ENCODE measurements around the gene FAM228A. TPM values are rescaled to one million over a fixed set of nuclear protein-coding genes. Genes with fewer than 3 reads are reported as not detected.

Gene FAM228A
- total and polyA plus RNA-seq, 2 experiments from 2014 or later: 0.11 to 0.35 TPM

DNA sequence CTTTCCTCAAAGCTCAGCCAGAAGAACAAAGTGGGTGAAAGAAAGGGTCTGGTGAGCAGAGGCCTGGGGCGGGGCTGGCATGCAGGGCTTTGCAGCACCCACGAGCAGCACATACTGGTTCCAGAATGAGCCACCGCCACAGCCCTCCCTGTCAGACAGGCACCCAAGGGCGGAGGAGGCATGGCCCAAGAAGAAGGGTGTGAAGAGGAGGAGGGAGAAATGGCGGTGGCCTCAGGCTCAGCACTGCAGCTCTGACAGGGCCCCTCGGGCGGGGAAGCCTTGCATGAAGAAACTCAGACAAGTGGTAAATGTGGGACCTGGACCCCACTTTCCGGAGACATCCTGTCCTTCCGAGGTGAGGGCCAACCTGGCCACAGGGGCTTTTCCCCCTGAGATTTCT lies 15.7 kb downstream of the FAM228A start:
- Histone ChIP-seq H3K4me2 (no peak overlapping the region), H3K4me3 (no peak overlapping the region), H3K9me2 (ENCODE audit: insufficient read depth) (no peaks in the 10 kb centered on the region; the same call in 1 of the 2 replicates), H3K36me3 (ENCODE audit: insufficient read depth) (no peaks in the 10 kb centered on the region), H4K20me1 (replicated peaks; ENCODE audit: insufficient read depth) (no peaks in the 10 kb centered on the region), H3K27me3 (ENCODE audit: insufficient read depth) (no peaks in the 10 kb centered on the region), H2AFZ (peak overlapping the region; percentile 83), H3K79me2 (replicated peaks; ENCODE audit: insufficient read depth) (no peaks in the 10 kb centered on the region), H3F3A (replicated peaks; ENCODE audit: low read depth) (no peaks in the 10 kb centered on the region), H3K27ac (ENCODE audit: low read depth) (no peak overlapping the region), H3K4me1 (ENCODE audit: insufficient read depth) (no peaks in the 10 kb centered on the region)
- Mint-ChIP-seq H3K9me3 (no peaks in the 10 kb centered on the region; the same call in 1 of the 3 replicates), H3K27ac (no peak overlapping the region), H3K36me3 (ENCODE audit: low read depth) (no peaks in the 10 kb centered on the region), H3K27me3 (ENCODE audit: insufficient read depth, low read depth, poor library complexity) (peaks cover 7% of the 10 kb centered on the region), H3K4me1 (no peaks in the 10 kb centered on the region), H3K4me3 (no peak overlapping the region)
- no peak for DNase-seq (ENCODE audit: low spot score)
- TF ChIP-seq, protein P1, sequence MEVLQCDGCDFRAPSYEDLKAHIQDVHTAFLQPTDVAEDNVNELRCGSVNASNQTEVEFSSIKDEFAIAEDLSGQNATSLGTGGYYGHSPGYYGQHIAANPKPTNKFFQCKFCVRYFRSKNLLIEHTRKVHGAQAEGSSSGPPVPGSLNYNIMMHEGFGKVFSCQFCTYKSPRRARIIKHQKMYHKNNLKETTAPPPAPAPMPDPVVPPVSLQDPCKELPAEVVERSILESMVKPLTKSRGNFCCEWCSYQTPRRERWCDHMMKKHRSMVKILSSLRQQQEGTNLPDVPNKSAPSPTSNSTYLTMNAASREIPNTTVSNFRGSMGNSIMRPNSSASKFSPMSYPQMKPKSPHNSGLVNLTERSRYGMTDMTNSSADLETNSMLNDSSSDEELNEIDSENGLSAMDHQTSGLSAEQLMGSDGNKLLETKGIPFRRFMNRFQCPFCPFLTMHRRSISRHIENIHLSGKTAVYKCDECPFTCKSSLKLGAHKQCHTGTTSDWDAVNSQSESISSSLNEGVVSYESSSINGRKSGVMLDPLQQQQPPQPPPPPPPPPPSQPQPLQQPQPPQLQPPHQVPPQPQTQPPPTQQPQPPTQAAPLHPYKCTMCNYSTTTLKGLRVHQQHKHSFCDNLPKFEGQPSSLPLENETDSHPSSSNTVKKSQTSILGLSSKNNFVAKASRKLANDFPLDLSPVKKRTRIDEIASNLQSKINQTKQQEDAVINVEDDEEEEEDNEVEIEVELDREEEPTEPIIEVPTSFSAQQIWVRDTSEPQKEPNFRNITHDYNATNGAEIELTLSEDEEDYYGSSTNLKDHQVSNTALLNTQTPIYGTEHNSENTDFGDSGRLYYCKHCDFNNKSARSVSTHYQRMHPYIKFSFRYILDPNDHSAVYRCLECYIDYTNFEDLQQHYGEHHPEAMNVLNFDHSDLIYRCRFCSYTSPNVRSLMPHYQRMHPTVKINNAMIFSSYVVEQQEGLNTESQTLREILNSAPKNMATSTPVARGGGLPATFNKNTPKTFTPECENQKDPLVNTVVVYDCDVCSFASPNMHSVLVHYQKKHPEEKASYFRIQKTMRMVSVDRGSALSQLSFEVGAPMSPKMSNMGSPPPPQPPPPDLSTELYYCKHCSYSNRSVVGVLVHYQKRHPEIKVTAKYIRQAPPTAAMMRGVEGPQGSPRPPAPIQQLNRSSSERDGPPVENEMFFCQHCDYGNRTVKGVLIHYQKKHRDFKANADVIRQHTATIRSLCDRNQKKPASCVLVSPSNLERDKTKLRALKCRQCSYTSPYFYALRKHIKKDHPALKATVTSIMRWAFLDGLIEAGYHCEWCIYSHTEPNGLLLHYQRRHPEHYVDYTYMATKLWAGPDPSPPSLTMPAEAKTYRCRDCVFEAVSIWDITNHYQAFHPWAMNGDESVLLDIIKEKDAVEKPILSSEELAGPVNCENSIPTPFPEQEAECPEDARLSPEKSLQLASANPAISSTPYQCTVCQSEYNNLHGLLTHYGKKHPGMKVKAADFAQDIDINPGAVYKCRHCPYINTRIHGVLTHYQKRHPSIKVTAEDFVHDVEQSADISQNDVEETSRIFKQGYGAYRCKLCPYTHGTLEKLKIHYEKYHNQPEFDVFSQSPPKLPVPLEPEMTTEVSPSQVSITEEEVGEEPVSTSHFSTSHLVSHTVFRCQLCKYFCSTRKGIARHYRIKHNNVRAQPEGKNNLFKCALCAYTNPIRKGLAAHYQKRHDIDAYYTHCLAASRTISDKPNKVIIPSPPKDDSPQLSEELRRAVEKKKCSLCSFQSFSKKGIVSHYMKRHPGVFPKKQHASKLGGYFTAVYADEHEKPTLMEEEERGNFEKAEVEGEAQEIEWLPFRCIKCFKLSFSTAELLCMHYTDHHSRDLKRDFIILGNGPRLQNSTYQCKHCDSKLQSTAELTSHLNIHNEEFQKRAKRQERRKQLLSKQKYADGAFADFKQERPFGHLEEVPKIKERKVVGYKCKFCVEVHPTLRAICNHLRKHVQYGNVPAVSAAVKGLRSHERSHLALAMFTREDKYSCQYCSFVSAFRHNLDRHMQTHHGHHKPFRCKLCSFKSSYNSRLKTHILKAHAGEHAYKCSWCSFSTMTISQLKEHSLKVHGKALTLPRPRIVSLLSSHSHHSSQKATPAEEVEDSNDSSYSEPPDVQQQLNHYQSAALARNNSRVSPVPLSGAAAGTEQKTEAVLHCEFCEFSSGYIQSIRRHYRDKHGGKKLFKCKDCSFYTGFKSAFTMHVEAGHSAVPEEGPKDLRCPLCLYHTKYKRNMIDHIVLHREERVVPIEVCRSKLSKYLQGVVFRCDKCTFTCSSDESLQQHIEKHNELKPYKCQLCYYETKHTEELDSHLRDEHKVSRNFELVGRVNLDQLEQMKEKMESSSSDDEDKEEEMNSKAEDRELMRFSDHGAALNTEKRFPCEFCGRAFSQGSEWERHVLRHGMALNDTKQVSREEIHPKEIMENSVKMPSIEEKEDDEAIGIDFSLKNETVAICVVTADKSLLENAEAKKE (CRISPR knock-in tag; IDR thresholded peaks at IDR 0.05): no peak
- TF ChIP-seq ZNF114 (CRISPR knock-in tag; IDR thresholded peaks at IDR 0.05) (no peak), EZH2 (IDR thresholded peaks at IDR 0.05; ENCODE audit: low read depth, unreplicated experiment) (no peak), JUNB (IDR thresholded peaks at IDR 0.05; ENCODE audit: unreplicated experiment) (no peak), EZH2phosphoT487 (IDR thresholded peaks at IDR 0.05; ENCODE audit: unreplicated experiment) (no peak), STAT1 (IDR thresholded peaks at IDR 0.05; ENCODE audit: unreplicated experiment) (no peak), POLR2AphosphoS5 (IDR thresholded peaks at IDR 0.05; ENCODE audit: low read depth) (no peak), CREB1 (CRISPR knock-in tag; IDR thresholded peaks at IDR 0.05; ENCODE audit: low read depth) (no peak), NANOG (IDR thresholded peaks at IDR 0.05; ENCODE audit: borderline replicate concordance) (no peak), ZNF331 (CRISPR knock-in tag; IDR thresholded peaks at IDR 0.05; ENCODE audit: low read depth) (no peak)
- TF ChIP-seq, protein P2, sequence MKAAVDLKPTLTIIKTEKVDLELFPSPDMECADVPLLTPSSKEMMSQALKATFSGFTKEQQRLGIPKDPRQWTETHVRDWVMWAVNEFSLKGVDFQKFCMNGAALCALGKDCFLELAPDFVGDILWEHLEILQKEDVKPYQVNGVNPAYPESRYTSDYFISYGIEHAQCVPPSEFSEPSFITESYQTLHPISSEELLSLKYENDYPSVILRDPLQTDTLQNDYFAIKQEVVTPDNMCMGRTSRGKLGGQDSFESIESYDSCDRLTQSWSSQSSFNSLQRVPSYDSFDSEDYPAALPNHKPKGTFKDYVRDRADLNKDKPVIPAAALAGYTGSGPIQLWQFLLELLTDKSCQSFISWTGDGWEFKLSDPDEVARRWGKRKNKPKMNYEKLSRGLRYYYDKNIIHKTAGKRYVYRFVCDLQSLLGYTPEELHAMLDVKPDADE (IDR thresholded peaks at IDR 0.05): no peak
- TF ChIP-seq, protein P3, sequence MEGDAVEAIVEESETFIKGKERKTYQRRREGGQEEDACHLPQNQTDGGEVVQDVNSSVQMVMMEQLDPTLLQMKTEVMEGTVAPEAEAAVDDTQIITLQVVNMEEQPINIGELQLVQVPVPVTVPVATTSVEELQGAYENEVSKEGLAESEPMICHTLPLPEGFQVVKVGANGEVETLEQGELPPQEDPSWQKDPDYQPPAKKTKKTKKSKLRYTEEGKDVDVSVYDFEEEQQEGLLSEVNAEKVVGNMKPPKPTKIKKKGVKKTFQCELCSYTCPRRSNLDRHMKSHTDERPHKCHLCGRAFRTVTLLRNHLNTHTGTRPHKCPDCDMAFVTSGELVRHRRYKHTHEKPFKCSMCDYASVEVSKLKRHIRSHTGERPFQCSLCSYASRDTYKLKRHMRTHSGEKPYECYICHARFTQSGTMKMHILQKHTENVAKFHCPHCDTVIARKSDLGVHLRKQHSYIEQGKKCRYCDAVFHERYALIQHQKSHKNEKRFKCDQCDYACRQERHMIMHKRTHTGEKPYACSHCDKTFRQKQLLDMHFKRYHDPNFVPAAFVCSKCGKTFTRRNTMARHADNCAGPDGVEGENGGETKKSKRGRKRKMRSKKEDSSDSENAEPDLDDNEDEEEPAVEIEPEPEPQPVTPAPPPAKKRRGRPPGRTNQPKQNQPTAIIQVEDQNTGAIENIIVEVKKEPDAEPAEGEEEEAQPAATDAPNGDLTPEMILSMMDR (conservative IDR thresholded peaks at IDR 0.05; ENCODE audit: low read depth in 2 of 2): no peak
- TF ChIP-seq, protein P4, sequence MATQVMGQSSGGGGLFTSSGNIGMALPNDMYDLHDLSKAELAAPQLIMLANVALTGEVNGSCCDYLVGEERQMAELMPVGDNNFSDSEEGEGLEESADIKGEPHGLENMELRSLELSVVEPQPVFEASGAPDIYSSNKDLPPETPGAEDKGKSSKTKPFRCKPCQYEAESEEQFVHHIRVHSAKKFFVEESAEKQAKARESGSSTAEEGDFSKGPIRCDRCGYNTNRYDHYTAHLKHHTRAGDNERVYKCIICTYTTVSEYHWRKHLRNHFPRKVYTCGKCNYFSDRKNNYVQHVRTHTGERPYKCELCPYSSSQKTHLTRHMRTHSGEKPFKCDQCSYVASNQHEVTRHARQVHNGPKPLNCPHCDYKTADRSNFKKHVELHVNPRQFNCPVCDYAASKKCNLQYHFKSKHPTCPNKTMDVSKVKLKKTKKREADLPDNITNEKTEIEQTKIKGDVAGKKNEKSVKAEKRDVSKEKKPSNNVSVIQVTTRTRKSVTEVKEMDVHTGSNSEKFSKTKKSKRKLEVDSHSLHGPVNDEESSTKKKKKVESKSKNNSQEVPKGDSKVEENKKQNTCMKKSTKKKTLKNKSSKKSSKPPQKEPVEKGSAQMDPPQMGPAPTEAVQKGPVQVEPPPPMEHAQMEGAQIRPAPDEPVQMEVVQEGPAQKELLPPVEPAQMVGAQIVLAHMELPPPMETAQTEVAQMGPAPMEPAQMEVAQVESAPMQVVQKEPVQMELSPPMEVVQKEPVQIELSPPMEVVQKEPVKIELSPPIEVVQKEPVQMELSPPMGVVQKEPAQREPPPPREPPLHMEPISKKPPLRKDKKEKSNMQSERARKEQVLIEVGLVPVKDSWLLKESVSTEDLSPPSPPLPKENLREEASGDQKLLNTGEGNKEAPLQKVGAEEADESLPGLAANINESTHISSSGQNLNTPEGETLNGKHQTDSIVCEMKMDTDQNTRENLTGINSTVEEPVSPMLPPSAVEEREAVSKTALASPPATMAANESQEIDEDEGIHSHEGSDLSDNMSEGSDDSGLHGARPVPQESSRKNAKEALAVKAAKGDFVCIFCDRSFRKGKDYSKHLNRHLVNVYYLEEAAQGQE (IDR thresholded peaks at IDR 0.05; ENCODE audit: unreplicated experiment): no peak
- no peak for ATAC-seq
